Uterus (tissue), 4 donors: ENCODE measurements around the gene JUN. TPM values are rescaled to one million over a fixed set of nuclear protein-coding genes. Genes with fewer than 3 reads are reported as not detected.

Experiments used
- DNase-seq, 2 donors: peaks; one replicate each; pipeline ENCODE4 v3.0.0-alpha.2; 2019 to 2020
- H3K27ac ChIP-seq, 2 donors: fragments of 200-600 bp; sonication (generic); 1 replicate in 1 of 2; 2 replicates in 1 of 2; pipeline ENCODE4 v1.5.1; 2016 to 2018
- H3K27me3 ChIP-seq, 2 donors: fragments of 200-600 bp; sonication (generic); one replicate each; pipeline ENCODE4 v1.5.1; 2018 to 2019; ENCODE audit warnings: control low read depth in 1 of 2
- H3K36me3 ChIP-seq, 2 donors: fragments of 200-600 bp; sonication (generic); one replicate each; pipeline ENCODE4 v1.5.1; 2019; ENCODE audit warnings: control low read depth in 1 of 2
- H3K4me1 ChIP-seq, 2 donors: fragments of 200-600 bp; sonication (generic); one replicate each; pipeline ENCODE4 v1.5.1; 2018 to 2019; ENCODE audit warnings: control low read depth in 1 of 2
- H3K4me3 ChIP-seq, 2 donors: fragments of 200-600 bp; sonication (generic); 1 replicate in 1 of 2; 2 replicates in 1 of 2; pipeline ENCODE4 v1.5.1; 2018 to 2019; ENCODE audit warnings: mild to moderate bottlenecking in 1 of 2
- H3K9me3 ChIP-seq, 2 donors: fragments of 200-600 bp; sonication (generic); one replicate each; pipeline ENCODE4 v1.5.1; 2019; ENCODE audit warnings: control low read depth in 1 of 2
- POLR2A ChIP-seq, 2 donors: fragments of 450-650 bp; IDR thresholded peaks; one replicate each; pipeline ENCODE4 v1.6.1; 2016; ENCODE audit warnings: antibody characterized with exemption in 2 of 2, mild to moderate bottlenecking in 1 of 2, moderate library complexity in 1 of 2
- intact Hi-C: fragments of 100-400 bp; cut with DNase I; formaldehyde crosslinking; loops from one replicate; pipeline ENCODE4 v1.15.1; 2023; ENCODE audit warnings: low total_unique reads
- total RNA-seq, 4 donors: library from RNA; depleted of rRNA in 3 of 4; stranded (reverse); fragments of >200 nt in 3 of 4; gene quantifications; one replicate each; pipeline versions ENCODE4 v1.1.0 to v1.2.4, GENCODE V29; 2014 to 2023
- TF ChIP-seq, protein P1 (sequence below), 4 experiments: fragments of 200-600 bp in 2 of 4; fragments of 450-650 bp in 2 of 4; sonication (generic) in 2 of 4; IDR thresholded peaks; one replicate each; pipeline ENCODE4 v1.5.1; 2016 to 2019; ENCODE audit warnings: antibody characterized with exemption in 4 of 4, mild to moderate bottlenecking in 2 of 4, moderate library complexity in 1 of 4
- donor health status: DM: yes; HTN: yes; CAD: no.

Gene JUN
- total RNA-seq, 4 donors from 2014 or later, result 154 to 246 (median 239) TPM

DNA sequence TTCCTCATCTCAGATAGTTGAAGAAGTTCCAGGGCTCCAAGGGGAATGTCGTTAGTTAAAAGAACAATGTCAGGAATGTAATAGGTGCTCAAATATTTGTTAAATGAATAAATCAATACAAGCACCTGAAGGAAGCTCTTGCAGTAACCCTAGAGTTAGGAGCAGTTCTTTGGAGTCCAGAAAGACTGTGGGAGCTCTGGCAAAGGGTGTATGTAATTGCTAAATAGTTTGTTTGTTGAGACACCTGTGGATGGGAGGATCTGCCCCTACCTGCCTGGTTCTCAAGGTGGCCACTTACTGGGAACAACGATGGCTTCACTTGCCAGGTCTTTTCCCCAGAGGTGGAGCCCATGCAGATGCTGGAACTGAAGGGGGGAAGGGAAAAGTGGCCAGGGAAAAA, 27.5 kb upstream of the JUN start:
- Histone ChIP-seq H3K27ac (no peak overlapping the region), H3K27me3 (no peaks in the 10 kb centered on the region), H3K36me3 (no peaks in the 10 kb centered on the region), H3K4me1 (no peaks in the 10 kb centered on the region), H3K4me3 (no peak overlapping the region), H3K9me3 (no peaks in the 10 kb centered on the region)
- no peak for DNase-seq
- intact Hi-C loops, result no loop called here
- no peak for TF ChIP-seq POLR2A (IDR thresholded peaks at IDR 0.05)
- TF ChIP-seq, protein P1, sequence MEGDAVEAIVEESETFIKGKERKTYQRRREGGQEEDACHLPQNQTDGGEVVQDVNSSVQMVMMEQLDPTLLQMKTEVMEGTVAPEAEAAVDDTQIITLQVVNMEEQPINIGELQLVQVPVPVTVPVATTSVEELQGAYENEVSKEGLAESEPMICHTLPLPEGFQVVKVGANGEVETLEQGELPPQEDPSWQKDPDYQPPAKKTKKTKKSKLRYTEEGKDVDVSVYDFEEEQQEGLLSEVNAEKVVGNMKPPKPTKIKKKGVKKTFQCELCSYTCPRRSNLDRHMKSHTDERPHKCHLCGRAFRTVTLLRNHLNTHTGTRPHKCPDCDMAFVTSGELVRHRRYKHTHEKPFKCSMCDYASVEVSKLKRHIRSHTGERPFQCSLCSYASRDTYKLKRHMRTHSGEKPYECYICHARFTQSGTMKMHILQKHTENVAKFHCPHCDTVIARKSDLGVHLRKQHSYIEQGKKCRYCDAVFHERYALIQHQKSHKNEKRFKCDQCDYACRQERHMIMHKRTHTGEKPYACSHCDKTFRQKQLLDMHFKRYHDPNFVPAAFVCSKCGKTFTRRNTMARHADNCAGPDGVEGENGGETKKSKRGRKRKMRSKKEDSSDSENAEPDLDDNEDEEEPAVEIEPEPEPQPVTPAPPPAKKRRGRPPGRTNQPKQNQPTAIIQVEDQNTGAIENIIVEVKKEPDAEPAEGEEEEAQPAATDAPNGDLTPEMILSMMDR (IDR thresholded peaks at IDR 0.05), result no peak

DNA sequence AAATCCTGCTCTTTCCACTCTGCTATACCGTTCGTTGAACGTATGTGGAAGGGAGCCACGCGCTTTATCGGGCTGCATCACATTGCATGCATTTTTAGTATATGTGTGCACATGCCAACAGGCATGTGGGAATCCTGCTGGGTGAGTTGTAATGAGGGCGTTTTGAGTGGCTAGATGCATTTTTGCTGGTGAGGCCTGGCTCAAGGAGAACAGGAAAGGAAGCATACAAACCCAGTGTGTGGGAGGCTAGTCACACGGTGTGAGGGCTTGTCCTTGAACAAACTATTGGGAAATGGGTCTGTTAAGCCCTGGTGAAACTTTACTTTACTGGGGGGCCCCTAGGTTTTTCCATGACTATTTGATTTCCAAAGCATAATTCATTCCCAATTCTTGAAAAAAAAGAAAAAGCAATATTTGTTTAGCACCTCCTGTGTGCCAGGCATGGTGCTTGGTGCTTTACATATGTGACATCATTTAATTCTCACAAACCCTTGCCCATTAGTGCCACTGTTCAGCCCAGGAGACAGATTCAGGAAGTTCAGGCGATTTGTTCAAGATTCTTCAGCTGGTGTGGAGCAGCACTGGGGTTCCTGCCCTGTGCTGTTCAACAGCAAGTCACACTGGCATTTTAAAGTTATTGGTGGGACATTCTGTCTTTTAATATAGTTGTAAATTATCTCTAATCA, 25.6 kb upstream of the JUN start:
- no peak overlapping the region for H3K4me3 ChIP-seq
- intact Hi-C loops, result no loop called here

DNA sequence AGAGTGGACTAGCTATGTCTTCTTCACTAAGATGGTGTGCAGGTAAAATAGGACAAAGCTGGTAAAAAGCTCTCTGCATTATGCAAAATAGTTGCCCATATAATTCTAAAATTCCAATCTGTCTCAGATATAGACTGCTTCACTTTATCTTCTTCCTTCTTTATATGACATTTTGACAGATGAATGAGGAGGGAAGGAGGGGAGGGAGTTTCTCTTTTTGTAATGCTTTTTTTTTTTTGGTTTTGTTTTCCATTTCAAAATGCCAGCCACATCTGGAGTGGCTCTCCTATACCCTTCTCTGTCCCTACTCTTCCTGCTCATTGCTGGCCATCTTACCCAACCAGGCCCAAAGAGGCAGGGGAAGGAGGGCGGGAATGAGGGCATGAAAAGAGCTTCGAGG, 24.2 kb upstream of the JUN start:
- TF ChIP-seq POLR2A (IDR thresholded peaks at IDR 0.05), result no peak
- TF ChIP-seq, protein P1 (IDR thresholded peaks at IDR 0.05), result no peak
- no peak for DNase-seq
- Histone ChIP-seq H3K27me3 (no peaks in the 10 kb centered on the region), H3K4me1 (no peaks in the 10 kb centered on the region), H3K4me3 (no peak overlapping the region), H3K36me3 (no peaks in the 10 kb centered on the region), H3K9me3 (no peaks in the 10 kb centered on the region), H3K27ac (no peak overlapping the region)
- intact Hi-C loops, result no loop called here

More for the DNA sequence above, 25.6 kb upstream of the JUN start:
- no peak for TF ChIP-seq POLR2A (IDR thresholded peaks at IDR 0.05)
- TF ChIP-seq, protein P1 (IDR thresholded peaks at IDR 0.05), result no peak
- H3K9me3 ChIP-seq, result no peaks in the 10 kb centered on the region
- H3K4me1 ChIP-seq, result no peaks in the 10 kb centered on the region
- DNase-seq, result peak in 1 of 2 donors; percentile 32
- H3K36me3 ChIP-seq, result no peaks in the 10 kb centered on the region
- no peaks in the 10 kb centered on the region for H3K27me3 ChIP-seq
- H3K27ac ChIP-seq, result no peak overlapping the region

DNA sequence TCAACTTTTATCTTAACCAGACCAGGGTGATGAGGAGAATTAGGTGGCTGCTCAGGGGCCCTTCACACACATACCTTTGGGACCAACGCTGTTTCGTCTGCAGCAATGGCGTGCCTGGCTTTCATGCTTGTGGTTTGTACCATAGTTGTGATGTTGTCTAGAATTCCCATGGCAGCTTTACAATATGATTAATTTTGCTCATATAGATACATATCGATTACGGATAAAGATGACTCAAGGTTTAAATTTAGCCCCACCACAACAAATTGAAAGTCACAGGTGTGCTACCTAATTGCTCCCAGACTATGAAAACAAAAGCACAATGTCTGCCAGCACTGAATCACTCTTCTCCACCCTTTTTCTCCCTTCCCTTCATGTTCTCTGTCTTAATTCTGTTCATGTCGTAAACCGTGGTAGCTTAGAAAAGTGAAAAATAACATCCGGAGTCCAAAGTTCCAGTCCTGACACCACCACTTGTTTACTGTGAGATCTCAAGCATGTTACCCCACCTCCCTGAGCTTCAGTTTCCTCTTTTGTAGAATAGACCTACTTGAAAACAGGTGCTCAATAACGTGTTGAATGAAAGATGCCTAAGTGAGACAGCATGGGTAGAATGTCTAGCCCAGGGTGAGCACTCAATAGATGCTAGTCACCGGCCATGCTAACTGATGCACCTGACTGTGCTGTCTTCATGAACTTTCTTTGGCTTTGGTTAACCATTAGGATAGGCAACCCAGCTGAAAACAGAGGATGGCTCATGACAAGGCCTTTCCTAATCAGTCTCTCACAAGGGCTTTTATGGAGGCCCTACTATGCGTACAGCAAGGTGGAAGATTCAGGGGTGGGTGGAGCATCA, 22.1 kb upstream of the JUN start:
- Histone ChIP-seq H3K36me3 (no peaks in the 10 kb centered on the region), H3K4me3 (no peak overlapping the region), H3K27me3 (no peaks in the 10 kb centered on the region), H3K4me1 (no peaks in the 10 kb centered on the region), H3K27ac (no peak overlapping the region), H3K9me3 (no peaks in the 10 kb centered on the region)
- no peak for TF ChIP-seq POLR2A (IDR thresholded peaks at IDR 0.05)
- TF ChIP-seq, protein P1 (IDR thresholded peaks at IDR 0.05), result no peak
- no peak for DNase-seq
- intact Hi-C loops, result no loop called here
